ENCODE data around the gene PGAP6.

Gene PGAP6

DNA sequence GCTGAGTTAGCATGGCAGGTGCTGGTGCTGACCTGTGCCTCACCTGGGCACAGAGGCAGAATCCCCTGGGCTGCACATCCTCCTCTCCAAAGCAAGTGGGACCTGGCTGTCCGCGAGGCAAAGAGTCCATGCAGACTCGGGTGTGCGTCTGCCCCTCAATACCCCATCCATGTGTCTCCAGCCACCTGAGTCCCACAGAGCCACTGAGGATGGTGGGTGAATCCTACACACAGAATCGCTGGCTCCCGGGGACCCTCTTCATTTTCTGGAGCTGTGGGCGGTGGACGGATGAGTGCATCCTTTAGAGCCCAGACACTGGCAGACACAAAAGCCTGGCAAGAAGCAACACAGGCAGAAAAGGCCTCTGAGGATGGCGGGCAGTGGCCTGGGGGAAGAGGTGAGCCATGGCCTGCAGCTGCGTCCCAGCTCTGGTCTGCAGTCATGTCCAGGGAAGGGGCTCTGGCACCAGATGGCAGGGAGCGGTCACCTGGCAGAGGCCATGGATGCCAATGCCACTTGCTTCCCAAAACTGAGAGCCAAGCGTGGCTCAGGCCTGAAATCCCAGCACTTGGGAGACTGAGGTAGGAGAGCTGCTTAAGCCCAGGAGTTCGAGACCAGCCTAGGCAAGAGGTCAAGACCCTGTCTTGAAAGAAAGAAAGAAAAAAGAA lies 59.2 kb downstream of the PGAP6 start:
- no peak for DNase-seq

DNA sequence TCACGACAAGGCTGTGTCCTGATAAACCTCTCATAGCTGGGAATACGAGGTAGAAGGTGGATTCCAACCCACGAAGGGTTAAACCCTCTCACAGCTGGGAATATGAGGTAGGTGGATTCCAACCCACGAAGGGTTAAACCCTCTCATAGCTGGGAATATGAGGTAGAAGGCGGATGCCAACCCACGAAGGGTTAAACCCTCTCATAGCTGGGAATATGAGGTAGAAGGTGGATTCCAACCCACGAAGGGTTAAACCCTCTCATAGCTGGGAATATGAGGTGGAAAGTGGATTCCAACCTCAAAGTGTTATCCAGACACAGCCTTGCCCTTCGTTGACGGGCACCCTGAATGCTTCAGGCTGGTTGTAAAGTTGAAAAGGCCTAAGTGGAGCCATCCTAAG lies 60.2 kb downstream of the PGAP6 start:
- no peak for DNase-seq
